AG04449 (cell line): ENCODE measurements around the gene PID1.

Experiments used
- CTCF ChIA-PET: fragments of 350-600 bp; formaldehyde crosslinking; extraction: SDS; loops from one replicate; lab custom pipeline; 2021; ENCODE audit warnings: antibody characterized with exemption; lab: Yijun Ruan, JAX
- POLR2A ChIA-PET: fragments of 400-600, 350-600 bp; formaldehyde crosslinking; extraction: SDS; loops from one replicate; lab custom pipeline; 2020; ENCODE audit warnings: antibody characterized with exemption, inconsistent platforms; lab: Yijun Ruan, JAX
- DNase-seq: peaks from one replicate; pipeline ENCODE4 v3.0.0-alpha.2; 2010; ENCODE audit warnings: low read depth, low spot score
- H3K4me3 ChIP-seq: 2 replicates; pipeline ENCODE4 v1.5.1; 2011; ENCODE audit warnings: low read depth, mild to moderate bottlenecking, control low read depth, low read length
- TF ChIP-seq, protein P1 (sequence below): IDR thresholded peaks from one replicate; pipeline ENCODE4 v1.5.1; 2011; ENCODE audit warnings: mild to moderate bottlenecking, moderate library complexity, low read length, control low read depth, inconsistent platforms; ENCODE audit not compliant: insufficient read depth; ENCODE audit errors: missing control alignments

The PID1 gene

GRCh38 chr2:229178117-229178516 is 93.0 kb downstream of the PID1 start:
- no peak for DNase-seq
- CTCF ChIA-PET: no interaction called here
- TF ChIP-seq, protein P1, sequence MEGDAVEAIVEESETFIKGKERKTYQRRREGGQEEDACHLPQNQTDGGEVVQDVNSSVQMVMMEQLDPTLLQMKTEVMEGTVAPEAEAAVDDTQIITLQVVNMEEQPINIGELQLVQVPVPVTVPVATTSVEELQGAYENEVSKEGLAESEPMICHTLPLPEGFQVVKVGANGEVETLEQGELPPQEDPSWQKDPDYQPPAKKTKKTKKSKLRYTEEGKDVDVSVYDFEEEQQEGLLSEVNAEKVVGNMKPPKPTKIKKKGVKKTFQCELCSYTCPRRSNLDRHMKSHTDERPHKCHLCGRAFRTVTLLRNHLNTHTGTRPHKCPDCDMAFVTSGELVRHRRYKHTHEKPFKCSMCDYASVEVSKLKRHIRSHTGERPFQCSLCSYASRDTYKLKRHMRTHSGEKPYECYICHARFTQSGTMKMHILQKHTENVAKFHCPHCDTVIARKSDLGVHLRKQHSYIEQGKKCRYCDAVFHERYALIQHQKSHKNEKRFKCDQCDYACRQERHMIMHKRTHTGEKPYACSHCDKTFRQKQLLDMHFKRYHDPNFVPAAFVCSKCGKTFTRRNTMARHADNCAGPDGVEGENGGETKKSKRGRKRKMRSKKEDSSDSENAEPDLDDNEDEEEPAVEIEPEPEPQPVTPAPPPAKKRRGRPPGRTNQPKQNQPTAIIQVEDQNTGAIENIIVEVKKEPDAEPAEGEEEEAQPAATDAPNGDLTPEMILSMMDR: no peak
- no peak overlapping the region for H3K4me3 ChIP-seq
- POLR2A ChIA-PET: no interaction called here

- ChIA-PET POLR2A (no interaction called here), CTCF (no interaction called here)
- DNase-seq: no peak
- no peak overlapping the region for H3K4me3 ChIP-seq
- TF ChIP-seq, protein P1: no peak
These were observed 95.0 kb downstream of the PID1 start for GRCh38 chr2:229176136-229176535.

DNA sequence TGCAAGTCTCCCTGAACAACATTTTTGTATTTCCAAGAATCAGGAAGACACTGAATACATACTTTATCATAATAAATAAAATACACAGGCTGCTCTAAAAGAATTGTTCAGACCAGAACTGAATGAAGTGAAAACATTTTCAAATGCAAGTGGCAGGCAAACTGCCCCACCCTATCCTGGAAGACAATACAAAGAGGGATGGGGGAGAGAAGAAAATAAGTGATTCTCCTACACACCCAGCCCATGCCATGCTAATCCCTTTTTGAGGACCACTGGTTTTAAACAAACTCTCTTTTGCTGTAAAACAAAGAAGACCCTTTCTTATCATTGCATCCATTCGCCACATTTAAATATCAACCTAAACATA is 95.6 kb downstream of the PID1 start:
- DNase-seq: no peak
- ChIA-PET POLR2A (no interaction called here), CTCF (no interaction called here)
- TF ChIP-seq, protein P1: no peak
- H3K4me3 ChIP-seq: no peak overlapping the region

DNA sequence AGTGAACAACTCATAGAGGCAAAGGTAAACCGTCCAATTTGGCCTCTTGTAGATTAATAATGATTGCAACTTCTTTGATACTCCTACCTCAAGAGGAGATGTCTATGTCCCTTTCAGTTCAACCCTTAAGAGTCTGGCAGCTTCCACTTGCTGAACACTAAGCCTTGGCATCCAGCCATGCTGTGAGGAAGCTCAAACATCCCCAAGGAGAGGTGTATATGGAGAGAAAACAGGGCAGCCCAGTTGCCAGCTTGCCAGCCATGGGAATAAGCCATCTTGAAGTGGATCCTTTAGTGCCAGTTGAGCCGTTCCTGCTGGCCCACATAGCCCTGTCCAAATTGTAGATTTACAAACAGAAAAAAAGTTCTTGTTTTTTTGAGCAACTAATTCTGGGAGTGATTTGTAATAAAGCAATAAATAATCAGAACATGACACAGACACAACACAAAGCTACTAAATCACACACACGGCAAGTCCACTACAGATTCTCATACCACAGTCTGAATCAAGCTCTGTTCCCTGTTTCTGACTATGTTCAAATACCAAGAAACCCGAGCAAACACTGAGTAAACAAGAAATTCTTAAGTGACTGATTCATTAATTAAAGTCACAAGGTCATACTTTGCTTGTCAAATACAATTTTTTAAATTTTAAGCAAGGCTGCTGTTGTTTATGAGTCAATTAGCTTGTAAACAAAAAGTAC is 96.1 kb downstream of the PID1 start:
- DNase-seq: no peak
- H3K4me3 ChIP-seq: no peak overlapping the region
- CTCF ChIA-PET: no interaction called here
- TF ChIP-seq, protein P1: no peak
- POLR2A ChIA-PET: no interaction called here

DNA sequence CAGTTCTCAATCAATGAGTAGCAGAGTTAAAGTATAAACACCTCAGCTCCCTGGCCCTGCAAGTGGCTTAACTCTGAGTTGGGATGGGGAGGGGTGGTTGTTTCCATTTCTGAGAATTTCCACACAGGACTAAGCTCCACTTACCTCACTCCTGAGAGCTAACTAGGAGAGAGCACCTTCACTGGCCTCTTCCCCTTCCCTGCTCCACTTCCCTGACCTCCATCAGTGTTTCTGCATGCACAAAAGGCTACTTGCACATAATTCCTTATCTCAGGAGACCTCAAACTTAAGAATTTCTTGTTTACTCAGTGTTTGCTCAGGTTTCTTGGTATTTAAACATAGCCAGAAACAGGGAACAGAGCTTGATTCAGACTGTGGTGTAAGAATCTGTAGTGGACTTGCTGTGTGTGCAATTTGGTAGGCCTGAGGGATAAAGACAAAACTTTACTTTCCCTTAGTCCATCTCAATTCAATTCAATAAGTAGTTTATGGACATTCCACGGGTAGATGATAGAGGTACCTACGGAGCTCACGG is 97.2 kb downstream of the PID1 start:
- ChIA-PET CTCF (no interaction called here), POLR2A (no interaction called here)

GRCh38 chr2:229170916-229171315 is 100.2 kb downstream of the PID1 start:
- CTCF ChIA-PET: no interaction called here
- H3K4me3 ChIP-seq: no peak overlapping the region
- POLR2A ChIA-PET: no interaction called here
- TF ChIP-seq, protein P1: no peak
- DNase-seq: no peak

More for the DNA sequence above, 97.2 kb downstream of the PID1 start:
- TF ChIP-seq, protein P1: no peak
- no peak overlapping the region for H3K4me3 ChIP-seq
- no peak for DNase-seq
